ENCODE results near the gene GTF3C4.

DNA sequence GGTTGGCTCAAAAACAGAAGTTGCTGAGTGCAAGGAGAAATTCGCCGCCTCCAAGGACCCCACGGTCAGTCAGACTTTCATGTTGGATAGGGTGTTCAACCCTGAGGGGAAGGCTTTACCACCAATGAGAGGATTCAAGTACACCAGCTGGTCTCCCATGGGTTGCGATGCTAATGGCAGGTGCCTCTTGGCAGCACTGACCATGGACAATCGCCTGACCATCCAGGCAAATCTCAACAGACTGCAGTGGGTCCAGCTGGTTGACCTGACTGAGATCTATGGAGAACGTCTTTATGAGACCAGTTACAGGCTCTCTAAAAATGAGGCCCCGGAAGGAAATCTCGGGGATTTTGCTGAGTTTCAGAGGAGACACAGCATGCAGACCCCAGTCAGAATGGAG, 7.7 kb downstream of the GTF3C4 start:
- TF ChIP-seq, protein P1, sequence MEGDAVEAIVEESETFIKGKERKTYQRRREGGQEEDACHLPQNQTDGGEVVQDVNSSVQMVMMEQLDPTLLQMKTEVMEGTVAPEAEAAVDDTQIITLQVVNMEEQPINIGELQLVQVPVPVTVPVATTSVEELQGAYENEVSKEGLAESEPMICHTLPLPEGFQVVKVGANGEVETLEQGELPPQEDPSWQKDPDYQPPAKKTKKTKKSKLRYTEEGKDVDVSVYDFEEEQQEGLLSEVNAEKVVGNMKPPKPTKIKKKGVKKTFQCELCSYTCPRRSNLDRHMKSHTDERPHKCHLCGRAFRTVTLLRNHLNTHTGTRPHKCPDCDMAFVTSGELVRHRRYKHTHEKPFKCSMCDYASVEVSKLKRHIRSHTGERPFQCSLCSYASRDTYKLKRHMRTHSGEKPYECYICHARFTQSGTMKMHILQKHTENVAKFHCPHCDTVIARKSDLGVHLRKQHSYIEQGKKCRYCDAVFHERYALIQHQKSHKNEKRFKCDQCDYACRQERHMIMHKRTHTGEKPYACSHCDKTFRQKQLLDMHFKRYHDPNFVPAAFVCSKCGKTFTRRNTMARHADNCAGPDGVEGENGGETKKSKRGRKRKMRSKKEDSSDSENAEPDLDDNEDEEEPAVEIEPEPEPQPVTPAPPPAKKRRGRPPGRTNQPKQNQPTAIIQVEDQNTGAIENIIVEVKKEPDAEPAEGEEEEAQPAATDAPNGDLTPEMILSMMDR (IDR thresholded peaks at IDR 0.05): no peak
- no peak for TF ChIP-seq POLR2A (IDR thresholded peaks at IDR 0.05)

Data from right lobe of liver (tissue), 4 donors.